ENCODE results near the gene SMYD3. TPM values are rescaled to one million over a fixed set of nuclear protein-coding genes. Genes with fewer than 3 reads are reported as not detected.

The SMYD3 gene
- total and polyA plus RNA-seq, 2 donors (not counting 1 experiment from before 2014, with no cell fraction given), result 9.7 to 37.2 TPM

DNA sequence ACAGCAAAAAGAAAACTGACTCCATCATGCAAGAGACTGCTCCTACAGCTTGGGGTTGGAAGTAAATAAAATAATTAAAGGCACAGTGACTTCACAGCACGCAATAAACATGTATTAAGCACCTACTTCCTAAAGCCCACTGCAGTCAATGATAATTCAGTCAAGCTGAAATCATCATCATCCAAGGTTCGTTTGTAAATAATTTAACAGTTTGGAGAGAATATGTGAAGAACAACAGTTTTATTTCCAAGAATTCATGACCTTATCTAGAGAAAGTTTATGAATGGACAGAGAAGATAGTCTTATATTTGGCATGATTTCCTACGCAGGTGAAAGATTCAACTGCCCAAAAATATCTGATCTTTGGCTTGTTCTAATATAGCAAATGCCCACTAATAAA is 86.8 kb downstream of the SMYD3 start:
- Mint-ChIP-seq H3K27me3 (no peaks in the 10 kb centered on the region), H3K4me3 (no peak overlapping the region), H3K27ac (no peak overlapping the region), H3K9me3 (ENCODE audit: insufficient read depth) (no peaks in the 10 kb centered on the region), H3K4me1 (peaks cover 12% of the 10 kb centered on the region)
- Histone ChIP-seq H3K27me3 (replicated peaks in 1 of 4; ENCODE audit: control extremely low read depth in 1 of 4, control insufficient read depth in 3 of 4, insufficient read depth in 4 of 4, low read length in 3 of 4) (no peaks in the 10 kb centered on the region), H3K27ac (ENCODE audit: low read length in 2 of 2) (no peak overlapping the region), H3K4me1 (ENCODE audit: control insufficient read depth in 2 of 2, insufficient read depth in 2 of 2, low read length in 2 of 2) (no peaks in the 10 kb centered on the region), H2AFZ (ENCODE audit: insufficient read depth, low read depth, low read length, poor library complexity, severe bottlenecking) (no peak overlapping the region), H3K36me3 (replicated peaks in 1 of 2; ENCODE audit: control extremely low read depth in 1 of 2, control insufficient read depth in 1 of 2, extremely low read depth in 1 of 2, insufficient read depth in 2 of 2, low read length in 1 of 2) (peaks cover 0 to 3% of the 10 kb centered on the region in 2 experiments), H4K20me1 (ENCODE audit: control insufficient read depth, insufficient read depth, low read length, poor library complexity, severe bottlenecking) (no peaks in the 10 kb centered on the region), H3K9me3 (ENCODE audit: control extremely low read depth in 1 of 3, control insufficient read depth in 2 of 3, insufficient read depth in 1 of 3, low read length in 2 of 3) (peaks cover 0 to 3% (median 0%) of the 10 kb centered on the region in 3 donors), H3K79me2 (ENCODE audit: control insufficient read depth, insufficient read depth, low read length) (peaks cover 2% of the 10 kb centered on the region), H3K4me3 (ENCODE audit: control extremely low read depth in 1 of 5, extremely low read depth in 1 of 5, insufficient read depth in 1 of 5, low read depth in 2 of 5, low read length in 4 of 5) (no peak overlapping the region), H3K4me2 (replicated peaks; ENCODE audit: low read depth, low read length, poor library complexity, severe bottlenecking) (no peak overlapping the region), H3K9ac (ENCODE audit: low read length) (no peak overlapping the region)
- no CpG with 5 or more reads among the region's 3 CpGs for WGBS (ENCODE audit: insufficient coverage)
- intact Hi-C loops (cut with micrococcal nuclease), result no loop called here
- POLR2A ChIA-PET, result no interaction called here
- TF ChIP-seq EZH2 (IDR thresholded peaks at IDR 0.05; ENCODE audit: borderline replicate concordance, insufficient read depth, low read depth, low read length, poor library complexity, severe bottlenecking), result no peak
- TF ChIP-seq, protein P1, sequence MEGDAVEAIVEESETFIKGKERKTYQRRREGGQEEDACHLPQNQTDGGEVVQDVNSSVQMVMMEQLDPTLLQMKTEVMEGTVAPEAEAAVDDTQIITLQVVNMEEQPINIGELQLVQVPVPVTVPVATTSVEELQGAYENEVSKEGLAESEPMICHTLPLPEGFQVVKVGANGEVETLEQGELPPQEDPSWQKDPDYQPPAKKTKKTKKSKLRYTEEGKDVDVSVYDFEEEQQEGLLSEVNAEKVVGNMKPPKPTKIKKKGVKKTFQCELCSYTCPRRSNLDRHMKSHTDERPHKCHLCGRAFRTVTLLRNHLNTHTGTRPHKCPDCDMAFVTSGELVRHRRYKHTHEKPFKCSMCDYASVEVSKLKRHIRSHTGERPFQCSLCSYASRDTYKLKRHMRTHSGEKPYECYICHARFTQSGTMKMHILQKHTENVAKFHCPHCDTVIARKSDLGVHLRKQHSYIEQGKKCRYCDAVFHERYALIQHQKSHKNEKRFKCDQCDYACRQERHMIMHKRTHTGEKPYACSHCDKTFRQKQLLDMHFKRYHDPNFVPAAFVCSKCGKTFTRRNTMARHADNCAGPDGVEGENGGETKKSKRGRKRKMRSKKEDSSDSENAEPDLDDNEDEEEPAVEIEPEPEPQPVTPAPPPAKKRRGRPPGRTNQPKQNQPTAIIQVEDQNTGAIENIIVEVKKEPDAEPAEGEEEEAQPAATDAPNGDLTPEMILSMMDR (IDR thresholded peaks at IDR 0.05), result no peak
- DNase-seq, result no peak
- CTCF ChIA-PET, result no interaction called here
- no peak for ATAC-seq (ENCODE audit: low read depth)

DNA sequence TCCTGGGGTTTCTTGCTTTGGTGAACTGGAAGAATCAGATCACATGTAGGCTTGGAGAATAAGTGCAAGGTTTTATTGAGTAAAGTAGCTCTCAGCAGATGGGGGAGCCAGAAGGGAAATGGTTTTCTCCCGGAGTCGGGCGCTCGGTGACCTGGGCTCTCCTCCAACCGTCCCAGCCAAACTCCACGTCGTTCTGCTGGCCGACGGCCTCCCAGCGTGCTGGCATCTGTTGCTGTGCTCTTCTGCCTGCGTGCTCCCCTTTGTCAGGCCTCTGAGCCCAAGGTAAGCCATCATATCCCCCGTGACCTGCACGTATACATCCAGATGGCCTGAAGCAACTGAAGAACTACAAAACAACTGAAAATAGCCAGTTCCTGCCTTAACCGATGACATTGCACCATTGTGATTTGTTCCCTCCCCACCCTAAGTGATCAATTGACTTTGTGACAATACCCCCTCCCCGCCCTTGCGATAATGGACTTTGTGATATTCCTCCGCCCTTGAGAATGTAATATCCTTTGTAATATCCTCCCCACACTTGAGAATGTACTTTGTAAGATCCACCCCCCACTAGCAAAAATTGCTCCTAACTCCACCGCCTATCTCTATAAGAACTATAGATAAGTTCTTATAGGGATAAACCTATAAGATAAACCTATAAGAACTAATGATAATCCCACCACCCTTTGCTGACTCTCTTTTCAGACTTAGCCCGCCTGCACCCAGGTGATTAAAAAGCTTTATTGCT is 88.3 kb downstream of the SMYD3 start:
- no peaks in the 10 kb centered on the region for H4K20me1 ChIP-seq (ENCODE audit: control insufficient read depth, insufficient read depth, low read length, poor library complexity, severe bottlenecking)
- intact Hi-C loops (cut with micrococcal nuclease), result no loop called here
- H3K79me2 ChIP-seq (ENCODE audit: control insufficient read depth, insufficient read depth, low read length), result no peaks in the 10 kb centered on the region
- no peak for DNase-seq
- WGBS (ENCODE audit: insufficient coverage), result 97% methylated on average over 14 of the region's 19 CpGs
- H3K9ac ChIP-seq (ENCODE audit: low read length), result no peak overlapping the region
- no peaks in the 10 kb centered on the region for H3K9me3 Mint-ChIP-seq (ENCODE audit: insufficient read depth)
- no peak overlapping the region for H3K4me2 ChIP-seq (replicated peaks; ENCODE audit: low read depth, low read length, poor library complexity, severe bottlenecking)
- no peak overlapping the region for H3K4me3 Mint-ChIP-seq
- H3K4me1 ChIP-seq (ENCODE audit: control insufficient read depth in 2 of 2, insufficient read depth in 2 of 2, low read length in 2 of 2), result no peaks in the 10 kb centered on the region
- TF ChIP-seq, protein P1 (IDR thresholded peaks at IDR 0.05), result no peak
- no peak for TF ChIP-seq EZH2 (IDR thresholded peaks at IDR 0.05; ENCODE audit: borderline replicate concordance, insufficient read depth, low read depth, low read length, poor library complexity, severe bottlenecking)
- H3K9me3 ChIP-seq (ENCODE audit: control extremely low read depth in 1 of 3, control insufficient read depth in 2 of 3, insufficient read depth in 1 of 3, low read length in 2 of 3), result peaks cover 0 to 3% (median 0%) of the 10 kb centered on the region in 3 donors
- no peak overlapping the region for H3K27ac ChIP-seq (ENCODE audit: low read length in 2 of 2)
- no peak overlapping the region for H3K4me3 ChIP-seq (ENCODE audit: control extremely low read depth in 1 of 5, extremely low read depth in 1 of 5, insufficient read depth in 1 of 5, low read depth in 2 of 5, low read length in 4 of 5)
- H3K36me3 ChIP-seq (replicated peaks in 1 of 2; ENCODE audit: control extremely low read depth in 1 of 2, control insufficient read depth in 1 of 2, extremely low read depth in 1 of 2, insufficient read depth in 2 of 2, low read length in 1 of 2), result peaks cover 0 to 3% of the 10 kb centered on the region in 2 experiments
- CTCF ChIA-PET, result no interaction called here
- H3K4me1 Mint-ChIP-seq, result peaks cover 12% of the 10 kb centered on the region
- H3K27me3 Mint-ChIP-seq, result no peaks in the 10 kb centered on the region
- H3K27ac Mint-ChIP-seq, result no peak overlapping the region
- no peaks in the 10 kb centered on the region for H3K27me3 ChIP-seq (replicated peaks in 1 of 4; ENCODE audit: control extremely low read depth in 1 of 4, control insufficient read depth in 3 of 4, insufficient read depth in 4 of 4, low read length in 3 of 4)
- POLR2A ChIA-PET, result no interaction called here
- no peak overlapping the region for H2AFZ ChIP-seq (ENCODE audit: insufficient read depth, low read depth, low read length, poor library complexity, severe bottlenecking)
- no peak for ATAC-seq (ENCODE audit: low read depth)
